ENCODE results near the gene KLLN.

DNA sequence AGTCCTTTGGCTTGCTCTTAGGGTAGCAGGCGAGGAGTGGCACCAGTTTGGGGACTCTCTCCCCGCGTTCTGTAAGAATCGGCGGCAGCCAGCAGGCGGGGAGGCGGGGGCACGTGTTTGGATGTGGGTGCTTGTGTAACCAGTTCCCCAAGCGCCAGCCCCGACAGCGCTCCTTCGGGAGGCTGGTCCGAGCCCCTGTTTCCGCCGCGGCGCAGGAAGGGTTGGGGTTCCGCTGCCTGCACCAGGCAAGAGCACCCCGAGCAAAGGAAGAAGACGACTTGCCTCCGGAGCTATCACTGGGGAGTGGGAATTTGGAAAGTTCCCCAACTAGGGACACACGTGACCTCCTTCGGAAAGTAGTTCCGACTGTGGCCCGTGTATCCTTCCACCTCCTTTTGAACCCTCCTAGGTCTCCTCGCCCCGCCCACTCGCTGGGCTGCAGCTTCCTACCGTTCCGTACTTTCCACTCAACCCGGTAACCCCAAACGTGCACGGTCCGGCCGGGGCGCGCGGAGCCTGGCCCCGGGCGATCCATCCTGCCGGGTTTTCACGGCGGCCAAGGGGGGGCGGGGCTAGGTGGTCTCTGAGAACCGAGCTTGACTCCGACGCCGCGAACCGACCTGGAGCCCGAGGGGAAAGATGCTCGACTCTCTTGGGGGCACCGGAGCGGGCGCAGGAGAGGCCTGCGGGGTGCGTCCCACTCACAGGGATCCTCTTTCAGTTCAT lies 1.2 kb downstream of the KLLN start:
- TF ChIP-seq, protein P1, sequence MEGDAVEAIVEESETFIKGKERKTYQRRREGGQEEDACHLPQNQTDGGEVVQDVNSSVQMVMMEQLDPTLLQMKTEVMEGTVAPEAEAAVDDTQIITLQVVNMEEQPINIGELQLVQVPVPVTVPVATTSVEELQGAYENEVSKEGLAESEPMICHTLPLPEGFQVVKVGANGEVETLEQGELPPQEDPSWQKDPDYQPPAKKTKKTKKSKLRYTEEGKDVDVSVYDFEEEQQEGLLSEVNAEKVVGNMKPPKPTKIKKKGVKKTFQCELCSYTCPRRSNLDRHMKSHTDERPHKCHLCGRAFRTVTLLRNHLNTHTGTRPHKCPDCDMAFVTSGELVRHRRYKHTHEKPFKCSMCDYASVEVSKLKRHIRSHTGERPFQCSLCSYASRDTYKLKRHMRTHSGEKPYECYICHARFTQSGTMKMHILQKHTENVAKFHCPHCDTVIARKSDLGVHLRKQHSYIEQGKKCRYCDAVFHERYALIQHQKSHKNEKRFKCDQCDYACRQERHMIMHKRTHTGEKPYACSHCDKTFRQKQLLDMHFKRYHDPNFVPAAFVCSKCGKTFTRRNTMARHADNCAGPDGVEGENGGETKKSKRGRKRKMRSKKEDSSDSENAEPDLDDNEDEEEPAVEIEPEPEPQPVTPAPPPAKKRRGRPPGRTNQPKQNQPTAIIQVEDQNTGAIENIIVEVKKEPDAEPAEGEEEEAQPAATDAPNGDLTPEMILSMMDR (IDR thresholded peaks at IDR 0.05): peak in 2 of 4 experiments; percentile 2 to 40
- peak; percentile 53 to 83 for TF ChIP-seq POLR2A (IDR thresholded peaks at IDR 0.05)

Measured in uterus (tissue), 2 donors.